ENCODE data around the gene P2RX2.
A peak's percentile ranks its signal among the peaks of the same experiment; 100 is the strongest.

The P2RX2 gene

DNA sequence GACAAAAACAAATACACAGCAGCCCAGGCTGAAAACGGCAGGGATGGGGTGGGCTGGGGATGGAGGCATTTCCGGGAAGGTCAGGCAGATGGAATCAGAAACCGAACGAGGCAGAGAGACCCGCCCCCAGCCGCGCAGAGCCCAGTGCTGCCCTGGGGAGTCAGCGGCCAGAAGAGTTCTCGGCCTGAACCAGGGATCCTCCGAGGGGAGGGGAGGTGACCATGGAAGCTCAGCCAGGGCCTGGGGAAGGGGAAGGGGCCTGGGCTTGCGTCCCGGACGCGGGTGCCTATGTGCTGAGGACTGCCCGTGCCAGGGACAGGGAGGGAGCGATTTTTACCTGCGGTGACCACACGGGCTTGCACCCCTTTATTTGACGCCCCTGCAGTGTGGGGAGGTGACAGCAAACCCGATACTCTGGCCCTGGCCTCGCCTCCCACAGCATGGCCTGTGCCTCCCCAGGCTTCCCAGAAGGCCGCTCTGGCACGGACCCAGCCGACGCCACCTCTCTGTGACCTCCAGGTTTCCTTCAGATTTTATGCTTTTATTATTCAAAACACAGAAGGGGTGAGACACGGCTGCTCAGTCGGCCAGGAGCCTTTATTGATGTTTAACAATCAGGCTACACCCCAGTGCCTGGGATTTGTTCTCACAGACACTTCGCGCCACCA is 15.9 kb upstream of the P2RX2 start:
- no peak for DNase-seq (ENCODE audit: low read depth in 3 of 3)

DNA sequence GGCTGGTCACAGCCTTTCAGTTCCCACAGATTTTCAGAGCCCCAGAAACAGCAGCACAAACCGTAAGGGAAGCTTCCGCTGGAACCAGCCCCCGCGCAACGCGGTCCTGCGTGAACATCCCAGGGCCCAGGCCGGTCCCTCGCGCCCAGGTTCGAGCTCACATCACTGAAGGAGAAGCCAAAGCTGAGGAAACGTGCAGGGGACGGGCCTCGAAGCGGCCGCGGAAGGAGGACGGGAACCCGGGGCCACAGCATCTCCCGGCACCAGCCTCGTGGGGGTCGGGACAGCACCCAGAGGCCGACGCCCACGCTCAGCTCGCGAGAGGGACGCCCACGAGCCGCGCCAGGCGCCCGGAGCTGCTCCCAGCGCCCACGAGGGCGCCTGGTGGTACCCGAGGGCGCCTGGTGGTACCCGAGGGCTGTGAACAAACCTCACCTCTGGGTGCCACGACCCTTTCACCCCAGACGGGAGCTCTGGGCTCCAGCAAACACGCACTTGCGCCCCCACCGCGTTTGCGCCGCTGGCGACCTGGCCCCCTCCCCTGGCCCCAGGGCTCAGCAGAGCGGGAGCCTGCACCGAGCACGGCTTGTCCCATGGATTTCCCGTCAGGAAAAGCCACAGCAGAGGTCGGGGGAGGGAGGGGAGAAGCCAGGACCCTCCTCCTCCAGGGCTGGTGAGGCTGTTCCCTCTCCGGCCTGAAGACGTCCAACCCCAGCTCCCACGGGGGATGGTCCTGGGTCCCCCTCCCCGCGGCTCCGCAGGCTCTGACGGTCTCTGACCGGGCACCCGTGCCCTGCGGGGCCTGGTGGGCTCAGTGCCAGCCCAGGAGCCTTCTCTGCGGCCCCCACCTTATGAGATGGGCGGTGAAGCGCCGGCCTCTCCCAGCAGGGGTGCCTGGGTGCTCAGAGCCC is 15.1 kb upstream of the P2RX2 start:
- DNase-seq (ENCODE audit: low read depth in 3 of 3): no peak

DNA sequence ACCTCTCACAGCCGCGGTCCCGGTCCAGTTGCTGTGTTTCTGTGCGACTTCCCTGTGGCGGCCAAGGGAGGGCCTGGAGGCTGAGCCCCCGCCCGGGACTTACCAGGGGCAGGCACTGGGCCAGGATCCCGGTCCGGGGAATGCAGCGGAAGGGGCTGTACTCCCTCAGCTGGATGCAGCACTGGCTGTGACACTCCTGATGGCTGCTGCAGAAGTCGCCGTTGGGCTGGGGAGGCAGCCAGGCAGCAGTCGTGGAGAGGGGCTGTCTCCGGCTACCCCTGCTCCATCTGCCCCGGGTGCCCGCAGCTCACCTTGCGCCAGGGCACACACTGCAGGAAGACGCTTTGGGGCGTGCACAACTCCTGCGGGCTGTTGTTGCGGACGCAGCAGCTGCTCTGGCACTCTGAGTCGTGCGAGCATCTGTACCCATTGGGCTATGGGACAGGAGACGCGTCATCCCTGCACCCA is 14.4 kb upstream of the P2RX2 start:
- no peak for DNase-seq (ENCODE audit: low read depth in 3 of 3)

DNA sequence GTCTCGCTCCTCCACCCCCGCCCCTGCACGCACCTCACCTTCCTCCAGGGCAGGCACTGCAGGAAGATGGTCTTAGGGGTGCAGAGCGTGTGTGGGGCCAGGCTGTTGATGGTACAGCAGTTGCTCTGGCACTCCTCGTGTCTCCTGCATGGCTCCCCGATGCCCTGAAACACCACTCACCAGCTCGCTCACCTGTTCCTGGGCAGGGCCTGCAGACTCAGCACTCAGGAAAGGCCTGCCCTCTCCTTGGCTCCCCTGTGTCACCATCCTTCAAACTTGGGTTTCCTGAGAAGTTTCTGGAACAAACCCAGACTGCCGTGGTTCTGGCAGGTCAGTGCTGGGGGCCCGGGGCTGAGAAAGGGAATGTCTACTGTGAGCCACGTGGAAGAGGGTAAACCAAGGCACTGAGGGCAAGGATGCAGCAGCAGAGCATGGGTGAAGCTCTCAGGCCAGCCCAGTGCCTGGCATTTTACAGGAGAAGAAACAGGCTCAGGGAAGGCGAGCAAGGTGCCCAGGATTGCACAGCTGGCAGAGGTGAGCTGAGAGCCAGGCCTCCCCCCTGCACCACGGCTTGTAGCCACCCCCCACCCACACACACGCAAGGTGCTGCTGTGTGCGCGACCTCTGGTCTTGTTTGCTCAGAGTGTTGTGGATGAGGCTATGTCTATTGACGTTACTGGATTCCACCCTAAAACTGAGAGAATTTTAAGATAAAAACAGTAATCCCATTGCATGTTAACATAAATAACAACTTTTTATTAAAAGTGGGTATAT is 13.7 kb upstream of the P2RX2 start:
- no peak for DNase-seq (ENCODE audit: low read depth in 3 of 3)

DNA sequence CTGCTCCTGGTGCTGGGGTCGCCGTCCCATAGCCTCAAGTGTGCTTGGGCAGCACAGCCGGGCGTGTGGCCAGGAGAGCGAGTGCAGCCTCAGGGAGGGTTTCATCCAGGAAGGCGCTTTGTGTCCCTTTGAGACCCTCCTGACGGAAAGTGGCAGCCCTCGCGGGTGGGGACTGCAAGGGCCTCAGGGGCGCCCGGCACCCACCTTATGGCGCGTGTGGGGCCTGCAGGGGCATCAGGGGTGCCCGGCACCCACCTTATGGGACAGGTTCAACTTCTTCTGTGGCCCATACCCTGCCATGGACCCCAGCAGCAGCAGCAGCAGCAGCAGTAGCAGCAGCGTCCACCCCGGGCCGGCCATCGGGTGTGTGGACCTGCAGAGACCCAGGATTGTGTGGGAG is 12.7 kb upstream of the P2RX2 start:
- DNase-seq (ENCODE audit: low read depth in 3 of 3): no peak

DNA sequence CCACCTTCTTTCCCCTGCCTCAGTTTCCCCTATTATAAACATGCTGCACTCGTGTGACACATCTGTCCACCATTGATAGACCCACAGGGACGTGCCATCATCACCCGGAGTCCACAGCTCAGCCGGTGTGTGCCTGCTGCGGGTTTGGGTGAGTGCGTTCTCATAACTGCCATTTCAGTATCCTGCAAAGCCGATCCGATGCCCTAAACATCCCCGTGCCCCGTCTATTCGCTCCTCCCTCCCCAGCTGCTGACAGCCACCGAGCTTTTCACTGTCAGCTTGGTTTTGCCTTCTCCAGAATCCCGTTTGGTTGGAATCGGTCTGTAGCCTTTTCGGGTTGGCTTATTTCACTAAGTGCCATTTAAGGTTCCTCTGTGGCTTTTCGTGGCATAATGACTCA is 12.1 kb upstream of the P2RX2 start:
- DNase-seq (ENCODE audit: low read depth in 3 of 3): no peak

DNA sequence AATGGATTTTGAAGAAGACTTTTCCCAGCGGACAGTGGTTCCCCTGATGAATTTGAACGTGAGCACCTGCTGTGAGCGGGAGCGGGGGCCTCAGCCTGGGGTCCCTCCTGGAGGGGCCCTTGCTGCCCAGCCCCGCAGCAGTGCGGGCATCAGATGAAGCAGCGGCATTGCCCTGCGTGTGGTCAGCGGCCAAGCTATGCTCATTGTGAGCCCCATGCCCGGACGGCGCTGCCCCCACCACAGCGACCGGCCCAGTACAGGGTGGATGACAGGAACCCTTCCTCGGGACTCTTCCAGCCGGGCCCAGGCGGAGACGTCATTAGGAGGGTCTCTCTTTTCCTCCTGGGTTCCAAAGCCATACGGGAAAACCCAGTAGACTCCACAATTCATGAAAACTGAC is 11.6 kb upstream of the P2RX2 start:
- DNase-seq (ENCODE audit: low read depth in 3 of 3): no peak

DNA sequence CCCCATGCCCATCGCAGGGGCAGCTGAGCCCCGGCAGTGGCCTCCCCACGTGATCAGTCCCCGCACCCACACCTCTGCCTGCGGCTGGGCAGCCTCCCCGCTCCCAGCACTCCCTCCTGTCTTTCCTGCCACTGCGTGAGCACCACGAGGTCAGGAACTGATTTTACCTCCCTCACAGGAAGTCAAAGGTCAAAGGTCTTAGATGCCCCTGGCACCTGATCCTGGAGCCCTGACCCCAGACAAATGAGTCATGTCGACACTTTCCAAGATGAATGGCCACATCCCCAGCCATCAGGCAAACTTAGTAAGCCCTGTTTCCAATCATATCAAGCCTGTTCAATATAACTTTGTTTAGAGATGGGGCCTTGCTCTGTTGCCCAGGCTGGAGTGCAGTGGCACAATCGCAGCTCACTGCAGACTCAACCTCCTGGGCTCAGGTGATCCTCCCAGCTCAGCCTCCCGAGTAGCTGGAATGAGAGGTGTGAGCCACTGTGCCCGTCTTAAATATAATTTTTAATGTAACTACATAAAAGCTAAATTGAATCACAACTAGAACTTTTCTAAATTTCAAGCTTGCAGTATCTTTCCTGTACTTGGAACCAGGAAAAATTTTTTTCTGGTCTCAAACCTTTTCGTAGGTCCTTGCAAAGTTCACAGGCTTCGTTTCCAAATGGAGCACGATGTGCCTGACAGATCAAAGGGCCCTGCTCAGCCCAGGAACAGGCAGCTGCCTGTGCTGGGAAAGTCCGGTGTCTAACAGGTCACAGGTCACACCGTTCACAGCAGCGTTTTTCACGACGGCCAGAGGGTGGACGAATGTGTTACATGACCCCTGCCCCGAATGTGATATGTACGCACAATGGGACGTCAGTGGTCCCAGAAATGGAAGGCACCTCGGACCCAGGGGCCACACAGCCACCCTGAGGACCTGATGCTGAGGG is 10.1 kb upstream of the P2RX2 start:
- DNase-seq (ENCODE audit: low read depth in 3 of 3): no peak

DNA sequence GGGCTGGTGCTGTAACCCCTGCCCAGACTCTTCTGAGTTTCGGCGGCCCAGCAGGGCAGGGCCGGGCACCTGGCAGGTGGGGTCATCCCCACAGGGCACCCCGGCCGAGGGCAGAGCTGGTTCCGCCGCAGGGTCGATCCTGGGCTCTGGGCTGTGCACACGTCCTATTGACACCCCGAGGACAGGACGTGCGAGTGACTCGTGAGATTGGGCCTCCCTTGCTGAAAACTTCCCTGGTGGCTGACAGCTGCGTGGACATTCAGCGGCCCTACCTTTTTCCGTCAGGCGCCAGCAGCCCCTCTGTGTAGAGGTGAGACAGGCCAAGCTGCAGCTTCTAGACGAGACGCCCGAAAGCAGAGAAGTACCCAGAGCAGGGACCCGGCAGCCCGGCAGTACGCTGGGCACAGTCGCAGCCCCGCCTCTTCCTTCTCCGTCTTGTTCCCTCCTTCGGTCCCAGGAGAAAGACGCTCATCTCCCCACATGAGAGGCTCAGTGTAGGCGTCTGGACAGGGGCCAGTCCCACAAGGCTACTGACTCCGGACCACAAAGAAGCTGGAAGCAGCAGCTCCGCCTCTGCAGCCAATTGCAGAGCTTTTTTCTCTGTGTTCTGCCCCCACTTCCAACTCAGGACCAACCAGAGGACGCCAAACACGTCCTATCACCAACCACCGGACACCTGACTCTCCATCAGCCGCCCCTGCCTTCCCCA is 8.4 kb upstream of the P2RX2 start, which contains the start of gene LRCOL1:
Gene LRCOL1, minus strand, starts transcription at position 532 of the 709 bp plus-strand sequence. CDS start 4,331 bp downstream, outside the sequence.
- no peak for DNase-seq (ENCODE audit: low read depth in 3 of 3)

DNA sequence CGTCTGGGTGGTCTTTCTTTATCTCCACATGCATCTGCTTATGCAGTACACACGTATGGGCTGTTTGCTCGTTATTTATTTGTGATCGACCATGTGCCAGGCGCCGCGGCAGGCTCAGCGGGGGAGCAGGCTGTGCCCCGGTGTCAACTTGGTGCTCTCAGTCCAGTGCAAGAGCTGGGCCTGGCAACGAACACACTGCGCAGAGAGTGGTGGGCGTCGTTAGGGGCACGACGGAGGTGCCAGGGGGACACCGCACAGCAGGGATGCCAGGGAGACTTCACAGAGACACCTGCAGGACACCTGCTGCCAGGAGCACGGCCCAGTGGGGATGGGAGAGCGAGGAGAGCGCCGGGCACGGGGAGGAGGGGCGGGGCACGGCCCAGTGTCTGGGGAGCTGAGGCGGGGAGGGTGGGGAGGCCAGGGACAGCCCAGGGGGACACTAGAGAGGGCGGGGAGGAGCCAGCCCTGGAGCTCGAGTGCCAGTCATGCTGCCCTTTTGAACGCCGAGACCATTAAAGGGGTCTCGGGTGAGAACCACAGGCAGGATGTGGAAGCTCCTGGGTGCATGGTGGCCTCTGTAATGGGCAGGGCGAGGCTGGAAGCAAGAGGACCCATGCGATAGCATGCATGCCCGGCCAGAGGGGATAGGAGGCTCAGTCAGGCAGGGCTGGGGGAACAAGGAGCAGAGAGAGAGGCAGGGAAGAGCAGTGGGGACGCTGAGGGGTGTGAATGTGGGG is 7.5 kb upstream of the P2RX2 start:
- DNase-seq (ENCODE audit: low read depth in 3 of 3): no peak

DNA sequence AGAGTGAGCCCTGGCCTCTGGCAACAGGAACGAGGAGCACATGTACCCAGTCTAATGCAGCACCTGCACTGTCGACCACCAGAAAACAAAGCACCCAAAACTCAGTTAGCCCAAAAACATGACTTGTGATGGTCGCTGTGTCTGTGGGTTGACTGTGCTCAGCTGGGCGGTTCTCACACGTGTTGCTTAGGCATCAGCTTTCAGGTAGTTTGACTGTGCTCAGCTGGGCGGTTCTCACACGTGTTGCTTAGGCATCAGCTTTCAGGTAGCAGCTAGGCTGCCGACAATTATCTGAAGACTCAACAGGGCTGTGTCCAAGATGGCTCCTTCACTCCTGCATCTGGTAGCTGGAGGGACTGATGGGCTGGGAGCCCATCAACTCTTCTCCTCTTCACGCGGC is 7.0 kb upstream of the P2RX2 start:
- no peak for DNase-seq (ENCODE audit: low read depth in 3 of 3)

DNA sequence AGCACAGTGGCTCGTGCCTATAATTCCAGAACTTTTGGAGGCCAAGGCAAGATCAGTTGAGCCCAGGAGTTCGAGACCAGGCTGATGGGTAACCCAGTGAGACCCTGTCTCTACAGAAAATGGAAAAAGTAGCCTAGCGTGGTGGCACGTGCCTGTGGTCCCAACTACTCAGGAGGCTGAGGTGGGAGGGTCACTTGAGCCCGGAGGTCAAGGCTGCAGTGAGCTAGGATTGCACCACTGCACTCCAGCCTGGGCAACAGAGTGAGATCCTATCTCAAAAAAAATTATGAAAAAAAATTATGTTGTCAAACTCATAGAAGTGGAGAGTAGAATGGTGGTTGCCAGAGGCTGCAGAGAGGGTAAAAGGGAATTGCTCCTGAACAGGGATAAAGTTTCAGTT is 4.5 kb upstream of the P2RX2 start:
- DNase-seq (ENCODE audit: low read depth in 3 of 3): no peak

DNA sequence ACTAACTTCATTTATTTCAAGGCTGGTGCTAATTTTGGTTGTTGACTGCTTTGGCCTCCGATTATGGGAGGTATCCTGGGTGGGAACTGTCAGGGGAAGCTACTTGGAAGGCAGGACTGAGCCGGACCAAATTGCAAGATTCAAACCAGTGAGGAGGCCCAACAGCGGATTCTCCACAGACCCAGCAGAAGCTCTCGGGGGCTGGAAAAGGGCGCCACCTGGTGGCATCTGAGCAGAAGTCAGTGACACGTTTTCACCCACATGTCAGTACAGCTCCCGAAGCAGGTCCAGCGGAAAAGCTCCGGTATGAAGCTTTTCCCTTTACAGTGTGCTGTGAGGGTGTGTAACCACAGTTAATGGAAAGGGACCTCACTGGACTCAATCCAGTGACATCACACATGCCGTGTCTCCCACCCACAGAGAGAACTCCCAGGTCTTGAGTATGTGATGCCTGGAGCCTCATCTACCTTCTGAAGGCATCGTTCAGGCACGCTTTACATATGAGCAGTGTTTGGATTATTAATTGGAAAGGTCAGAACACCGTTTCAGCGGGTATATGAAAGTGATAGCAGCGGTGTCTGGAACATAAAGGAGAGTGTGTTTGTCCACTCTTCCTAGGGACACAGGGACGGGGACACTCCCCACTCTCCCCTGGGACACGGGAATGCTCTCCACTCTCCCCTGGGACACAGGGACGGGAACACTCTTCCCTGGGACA is 3.6 kb upstream of the P2RX2 start:
- peak; percentile 61 to 73 (median 70) for DNase-seq (ENCODE audit: low read depth in 3 of 3)

DNA sequence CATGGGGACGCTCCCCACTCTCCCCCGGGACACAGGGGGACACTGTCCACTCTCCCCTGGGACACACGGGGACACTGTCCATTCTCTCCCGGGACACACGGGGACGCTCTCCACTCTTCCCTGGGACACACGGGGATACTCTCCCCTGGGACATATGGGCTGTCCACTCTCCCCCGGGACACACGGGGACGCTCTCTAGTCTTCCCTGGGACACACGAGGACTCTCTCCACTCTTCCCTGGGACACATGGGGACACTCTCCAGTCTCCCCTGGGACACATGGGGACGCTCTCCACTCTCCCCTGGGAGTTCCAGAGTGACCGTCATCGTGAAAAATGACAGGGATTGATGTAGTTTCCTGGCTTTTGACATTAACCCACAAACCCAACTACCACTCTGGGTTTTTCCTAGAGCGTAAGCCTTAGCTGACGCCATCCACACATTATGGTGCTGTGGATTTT is 3.0 kb upstream of the P2RX2 start:
- DNase-seq (ENCODE audit: low read depth in 3 of 3): no peak

DNA sequence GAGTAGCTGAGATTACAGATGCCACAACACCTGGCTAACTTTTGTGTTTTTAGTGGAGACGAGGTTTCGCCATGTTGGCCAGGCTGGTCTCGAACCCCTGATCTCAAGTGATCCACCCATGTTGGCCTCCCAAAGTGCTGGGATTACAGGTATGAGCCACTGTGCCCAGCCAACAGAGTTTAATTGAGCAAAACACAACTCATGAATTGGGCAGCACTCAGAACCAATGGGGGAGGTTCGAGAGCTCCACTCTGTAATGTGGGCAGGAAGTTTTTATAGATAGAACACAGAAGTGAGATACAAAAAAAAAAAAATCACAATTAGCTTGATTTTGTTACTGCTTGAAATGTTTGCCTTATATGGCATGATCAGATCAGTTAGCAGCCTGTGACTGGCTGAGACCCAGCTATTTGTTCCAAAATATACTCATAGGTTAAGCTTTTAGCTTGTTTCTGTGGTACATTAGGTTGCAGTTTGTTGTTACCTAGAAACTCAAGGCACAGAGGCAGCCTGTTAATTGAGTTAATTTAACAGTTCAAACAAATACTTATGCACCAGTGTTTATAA is 1.4 kb upstream of the P2RX2 start:
- no peak for DNase-seq (ENCODE audit: low read depth in 3 of 3)

DNA sequence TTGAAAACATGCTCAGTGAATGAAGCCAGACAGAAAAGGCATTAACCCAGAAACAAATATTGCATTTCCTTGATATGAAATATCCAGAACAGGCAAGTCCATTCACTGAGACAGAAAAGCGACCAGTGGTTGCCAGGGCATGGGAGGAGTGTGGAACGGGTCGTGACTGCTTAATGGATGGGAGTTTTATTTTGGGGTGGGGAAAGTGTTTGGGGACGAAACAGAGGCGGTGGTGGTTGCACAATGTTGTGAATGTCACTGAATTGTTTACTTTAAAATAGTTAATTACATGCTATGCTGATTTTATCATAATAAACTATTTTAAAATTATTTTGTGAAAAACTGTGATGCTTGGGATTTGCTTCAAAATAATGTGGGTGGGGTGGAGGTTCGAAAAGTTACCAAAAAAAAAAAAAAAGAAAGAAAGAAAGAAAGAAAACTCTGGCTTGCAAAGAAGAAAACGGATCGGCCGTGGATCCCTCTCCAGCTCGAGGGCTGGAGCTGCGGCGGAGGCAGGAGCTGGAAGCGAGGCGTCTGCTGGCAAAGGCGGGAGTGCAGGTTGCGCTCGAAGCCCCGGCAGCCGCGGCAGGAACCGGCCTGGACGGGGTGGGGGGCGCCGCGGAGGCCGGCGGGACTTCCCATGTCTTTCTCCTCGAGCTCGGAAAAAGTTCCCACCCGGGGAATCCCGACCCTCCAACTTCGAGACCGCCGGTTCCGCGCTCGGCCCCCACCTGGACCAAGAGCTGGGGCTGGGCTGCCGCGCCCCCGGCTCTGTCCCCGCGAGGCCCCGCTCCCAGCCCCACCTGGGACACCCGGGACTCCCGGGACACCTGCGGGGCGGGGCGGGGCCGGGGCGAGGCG is 524 bp upstream of the P2RX2 start:
- DNase-seq (ENCODE audit: low read depth in 3 of 3): no peak

DNA sequence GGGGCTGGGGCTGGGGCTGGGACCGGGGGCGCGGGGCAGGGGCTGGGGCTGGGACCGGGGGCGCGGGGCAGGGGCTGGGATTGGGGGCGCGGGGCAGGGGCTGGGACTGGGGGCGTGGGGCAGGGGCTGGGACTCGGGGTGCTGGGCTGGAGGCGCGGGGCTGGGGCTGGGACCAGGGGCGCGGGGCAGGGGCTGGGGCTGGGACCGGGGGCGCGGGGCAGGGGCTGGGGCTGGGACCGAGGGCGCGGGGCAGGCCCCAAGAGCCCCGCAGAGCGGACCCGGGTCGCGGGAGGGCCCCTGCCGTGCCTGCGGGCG is 452 bp downstream of the P2RX2 start:
- DNase-seq (ENCODE audit: low read depth in 3 of 3): no peak
